HCT116 (cell line): ENCODE data around the gene KCNC1.

Experiments
- CBX3 ChIP-seq: IDR thresholded peaks from 2 replicates; pipeline ENCODE4 v1.6.1; 2012; ENCODE audit warnings: low read depth
- CEBPB ChIP-seq: IDR thresholded peaks from 2 replicates; pipeline ENCODE4 v1.6.1; 2012; ENCODE audit warnings: low read depth
- EZH2 ChIP-seq: fragments of 200-600 bp; sonication (generic); IDR thresholded peaks from 2 replicates; pipeline ENCODE4 v1.6.1; 2017; ENCODE audit warnings: antibody characterized with exemption, mixed run types
- JUND ChIP-seq: IDR thresholded peaks from 2 replicates; pipeline ENCODE4 v1.6.1; 2012
- POLR2A ChIP-seq: IDR thresholded peaks from 2 replicates; pipeline ENCODE4 v1.7.0; 2011; ENCODE audit warnings: borderline replicate concordance; ENCODE audit not compliant: insufficient read depth, insufficient read length; ENCODE audit errors: extremely low read depth
- POLR2AphosphoS5 ChIP-seq: IDR thresholded peaks from 2 replicates; pipeline ENCODE4 v1.6.1; 2011; ENCODE audit warnings: mild to moderate bottlenecking, low read depth, low read length, moderate library complexity
- RAD21 ChIP-seq: IDR thresholded peaks from 2 replicates; pipeline ENCODE4 v1.6.1; 2012; ENCODE audit warnings: low read depth, mild to moderate bottlenecking
- REST ChIP-seq: IDR thresholded peaks from 2 replicates; pipeline ENCODE4 v1.6.1; 2012; ENCODE audit warnings: low read depth
- SIN3A ChIP-seq: IDR thresholded peaks from 2 replicates; pipeline ENCODE4 v1.6.1; 2012; ENCODE audit warnings: low read depth
- SP1 ChIP-seq: IDR thresholded peaks from 2 replicates; pipeline ENCODE4 v1.6.1; 2012; ENCODE audit warnings: low read depth
- ZFX ChIP-seq: fragments of 450-650 bp; IDR thresholded peaks from 2 replicates; pipeline ENCODE4 v1.6.1; 2017
- ZNF274 ChIP-seq: fragments of 200-500 bp; sonication (Bioruptor generic); IDR thresholded peaks from 2 replicates; pipeline ENCODE4 v1.6.1; 2014; ENCODE audit warnings: mild to moderate bottlenecking, low read depth, low read length, inconsistent platforms
- TF ChIP-seq, protein P1 (sequence below), 3 experiments: fragments of 200-600 bp in 1 of 3; sonication (generic) in 1 of 3; IDR thresholded peaks in 2 of 3; conservative IDR thresholded peaks in 1 of 3; 2 replicates each; pipeline ENCODE4 v1.5.1; 2012 to 2017; ENCODE audit warnings: low read depth in 2 of 3, low read length in 2 of 3, antibody characterized with exemption in 1 of 3, borderline replicate concordance in 1 of 3, control low read depth in 1 of 3, mild to moderate bottlenecking in 1 of 3, mixed read lengths in 1 of 3, mixed run types in 1 of 3, moderate library complexity in 1 of 3; ENCODE audit not compliant: insufficient read depth in 1 of 3
- TF ChIP-seq, protein P2 (sequence below): IDR thresholded peaks from 2 replicates; pipeline ENCODE4 v1.6.1; 2012

DNA sequence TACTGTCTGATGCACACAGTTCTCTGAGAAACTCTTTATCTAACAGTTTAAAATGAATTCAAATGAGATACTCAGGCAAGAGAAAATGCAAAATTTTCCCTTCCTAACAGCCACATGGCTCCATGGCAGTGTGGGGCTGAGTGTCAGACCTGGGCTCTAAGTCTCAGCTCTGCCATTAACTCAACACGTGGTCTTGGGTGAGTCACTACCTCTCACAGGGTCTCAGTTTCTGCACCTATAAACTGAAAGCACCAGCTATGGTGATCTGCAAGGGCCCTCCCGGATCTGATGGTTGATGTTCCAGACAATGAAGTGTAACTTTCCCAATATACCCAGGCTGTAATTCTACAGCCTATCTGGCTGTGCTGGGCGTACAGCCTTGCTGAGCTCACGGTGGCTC, 70.5 kb downstream of the KCNC1 start:
- TF ChIP-seq POLR2AphosphoS5, result no peak
- TF ChIP-seq SIN3A, result no peak
- TF ChIP-seq, protein P1, sequence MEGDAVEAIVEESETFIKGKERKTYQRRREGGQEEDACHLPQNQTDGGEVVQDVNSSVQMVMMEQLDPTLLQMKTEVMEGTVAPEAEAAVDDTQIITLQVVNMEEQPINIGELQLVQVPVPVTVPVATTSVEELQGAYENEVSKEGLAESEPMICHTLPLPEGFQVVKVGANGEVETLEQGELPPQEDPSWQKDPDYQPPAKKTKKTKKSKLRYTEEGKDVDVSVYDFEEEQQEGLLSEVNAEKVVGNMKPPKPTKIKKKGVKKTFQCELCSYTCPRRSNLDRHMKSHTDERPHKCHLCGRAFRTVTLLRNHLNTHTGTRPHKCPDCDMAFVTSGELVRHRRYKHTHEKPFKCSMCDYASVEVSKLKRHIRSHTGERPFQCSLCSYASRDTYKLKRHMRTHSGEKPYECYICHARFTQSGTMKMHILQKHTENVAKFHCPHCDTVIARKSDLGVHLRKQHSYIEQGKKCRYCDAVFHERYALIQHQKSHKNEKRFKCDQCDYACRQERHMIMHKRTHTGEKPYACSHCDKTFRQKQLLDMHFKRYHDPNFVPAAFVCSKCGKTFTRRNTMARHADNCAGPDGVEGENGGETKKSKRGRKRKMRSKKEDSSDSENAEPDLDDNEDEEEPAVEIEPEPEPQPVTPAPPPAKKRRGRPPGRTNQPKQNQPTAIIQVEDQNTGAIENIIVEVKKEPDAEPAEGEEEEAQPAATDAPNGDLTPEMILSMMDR (IDR thresholded peaks at IDR 0.05 in 2 of 3, conservative IDR thresholded peaks at IDR 0.05 in 1 of 3; ENCODE audit: borderline replicate concordance in 1 of 3, insufficient read depth in 1 of 3, low read depth in 2 of 3, low read length in 2 of 3), result no peak
- no peak for TF ChIP-seq POLR2A
- TF ChIP-seq ZNF274, result no peak
- TF ChIP-seq REST, result no peak
- TF ChIP-seq RAD21, result no peak
- no peak for TF ChIP-seq CBX3
- no peak for TF ChIP-seq CEBPB
- no peak for TF ChIP-seq SP1
- no peak for TF ChIP-seq ZFX
- TF ChIP-seq, protein P2, sequence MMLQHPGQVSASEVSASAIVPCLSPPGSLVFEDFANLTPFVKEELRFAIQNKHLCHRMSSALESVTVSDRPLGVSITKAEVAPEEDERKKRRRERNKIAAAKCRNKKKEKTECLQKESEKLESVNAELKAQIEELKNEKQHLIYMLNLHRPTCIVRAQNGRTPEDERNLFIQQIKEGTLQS, result no peak
- no peak for TF ChIP-seq JUND
- TF ChIP-seq EZH2, result no peak
